VCaP (cell line): ENCODE results near the gene PCDHAC2.

ENCODE experiments used
- H3K27ac ChIP-seq: fragments of 450-650 bp; 2 replicates; pipeline ENCODE4 v1.5.1; 2017
- CTCF ChIP-seq: fragments of 450-650 bp; conservative IDR thresholded peaks from 2 replicates; pipeline ENCODE4 v1.5.1; 2017; ENCODE audit warnings: mild to moderate bottlenecking, moderate library complexity

PCDHAC2 gene

GRCh38 chr5:140966293-140967225 is at the start of gene PCDHAC2:
TSS of gene PCDHAC2 (plus strand) at chr5:140966476. CDS start at chr5:140966767, 291 bp downstream.
- TF ChIP-seq CTCF: no peak
- H3K27ac ChIP-seq: no peak within 1 kb of the TSS

GRCh38 chr5:140923601-140924000 is 42.7 kb upstream of the PCDHAC2 start:
- no peak overlapping the region for H3K27ac ChIP-seq
- TF ChIP-seq CTCF: no peak

GRCh38 chr5:140925806-140926442 is 40.4 kb upstream of the PCDHAC2 start, which contains the start of gene PCDHAC1:
TSS of gene PCDHAC1 (plus strand) at chr5:140926299. CDS start at chr5:140926893, 594 bp downstream.
- TF ChIP-seq CTCF: no peak
- H3K27ac ChIP-seq: no peak within 1 kb of the TSS

GRCh38 chr5:140926443-140927227 is 39.6 kb upstream of the PCDHAC2 start:
- H3K27ac ChIP-seq: no peak overlapping the region

GRCh38 chr5:140927228-140927573 is 39.1 kb upstream of the PCDHAC2 start:
- no peak overlapping the region for H3K27ac ChIP-seq

More at GRCh38 chr5:140926443-140927227, 39.6 kb upstream of the PCDHAC2 start:
- no peak for TF ChIP-seq CTCF

GRCh38 chr5:140934964-140935606 is 31.2 kb upstream of the PCDHAC2 start:
- no peak overlapping the region for H3K27ac ChIP-seq
- TF ChIP-seq CTCF: no peak

More at GRCh38 chr5:140927228-140927573, 39.1 kb upstream of the PCDHAC2 start:
- no peak for TF ChIP-seq CTCF
